ENCODE measurements around the gene KANSL1. TPM values are rescaled to one million over a fixed set of nuclear protein-coding genes. Genes with fewer than 3 reads are reported as not detected.
"Not testable (repeated sequence)": the region's sequence is repeated elsewhere in the genome, so short reads cannot be mapped to it uniquely, and the experiment has no call there.

The KANSL1 gene
- total RNA-seq, 1 experiment from 2014 or later = 55.5 TPM

DNA sequence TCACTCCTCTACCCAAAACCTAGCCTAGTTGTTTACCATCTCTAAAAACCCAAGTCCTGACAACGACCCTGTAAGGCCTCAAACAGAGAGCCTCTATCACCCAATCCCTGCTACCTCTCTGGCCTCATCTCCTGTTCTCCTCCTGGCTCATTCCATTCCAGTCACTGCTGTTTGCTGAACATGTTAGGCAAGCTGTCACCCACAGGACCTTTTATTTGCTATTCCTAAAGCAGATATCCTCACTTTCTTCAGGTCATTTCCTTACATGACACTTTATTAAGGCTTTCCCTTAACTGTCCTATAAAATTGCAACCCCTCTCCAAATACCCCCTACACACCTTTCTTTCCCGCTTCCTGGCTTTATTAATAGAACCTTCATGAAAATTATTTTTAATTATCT lies 85.1 kb downstream of the KANSL1 start:
- TF ChIP-seq, protein P1, sequence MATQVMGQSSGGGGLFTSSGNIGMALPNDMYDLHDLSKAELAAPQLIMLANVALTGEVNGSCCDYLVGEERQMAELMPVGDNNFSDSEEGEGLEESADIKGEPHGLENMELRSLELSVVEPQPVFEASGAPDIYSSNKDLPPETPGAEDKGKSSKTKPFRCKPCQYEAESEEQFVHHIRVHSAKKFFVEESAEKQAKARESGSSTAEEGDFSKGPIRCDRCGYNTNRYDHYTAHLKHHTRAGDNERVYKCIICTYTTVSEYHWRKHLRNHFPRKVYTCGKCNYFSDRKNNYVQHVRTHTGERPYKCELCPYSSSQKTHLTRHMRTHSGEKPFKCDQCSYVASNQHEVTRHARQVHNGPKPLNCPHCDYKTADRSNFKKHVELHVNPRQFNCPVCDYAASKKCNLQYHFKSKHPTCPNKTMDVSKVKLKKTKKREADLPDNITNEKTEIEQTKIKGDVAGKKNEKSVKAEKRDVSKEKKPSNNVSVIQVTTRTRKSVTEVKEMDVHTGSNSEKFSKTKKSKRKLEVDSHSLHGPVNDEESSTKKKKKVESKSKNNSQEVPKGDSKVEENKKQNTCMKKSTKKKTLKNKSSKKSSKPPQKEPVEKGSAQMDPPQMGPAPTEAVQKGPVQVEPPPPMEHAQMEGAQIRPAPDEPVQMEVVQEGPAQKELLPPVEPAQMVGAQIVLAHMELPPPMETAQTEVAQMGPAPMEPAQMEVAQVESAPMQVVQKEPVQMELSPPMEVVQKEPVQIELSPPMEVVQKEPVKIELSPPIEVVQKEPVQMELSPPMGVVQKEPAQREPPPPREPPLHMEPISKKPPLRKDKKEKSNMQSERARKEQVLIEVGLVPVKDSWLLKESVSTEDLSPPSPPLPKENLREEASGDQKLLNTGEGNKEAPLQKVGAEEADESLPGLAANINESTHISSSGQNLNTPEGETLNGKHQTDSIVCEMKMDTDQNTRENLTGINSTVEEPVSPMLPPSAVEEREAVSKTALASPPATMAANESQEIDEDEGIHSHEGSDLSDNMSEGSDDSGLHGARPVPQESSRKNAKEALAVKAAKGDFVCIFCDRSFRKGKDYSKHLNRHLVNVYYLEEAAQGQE (IDR thresholded peaks at IDR 0.05; ENCODE audit: insufficient read depth in 1 of 2, low read depth in 2 of 2, low read length in 1 of 2) = no peak
- no peak for TF ChIP-seq TCF7L2 (IDR thresholded peaks at IDR 0.05; ENCODE audit: low read depth, low read length)
- no peak for TF ChIP-seq POLR2AphosphoS5 (IDR thresholded peaks at IDR 0.05; ENCODE audit: low read depth, low read length)
- no peak for TF ChIP-seq SIN3A (IDR thresholded peaks at IDR 0.05; ENCODE audit: borderline replicate concordance, insufficient read depth, low read depth, low read length)
- TF ChIP-seq, protein P2, sequence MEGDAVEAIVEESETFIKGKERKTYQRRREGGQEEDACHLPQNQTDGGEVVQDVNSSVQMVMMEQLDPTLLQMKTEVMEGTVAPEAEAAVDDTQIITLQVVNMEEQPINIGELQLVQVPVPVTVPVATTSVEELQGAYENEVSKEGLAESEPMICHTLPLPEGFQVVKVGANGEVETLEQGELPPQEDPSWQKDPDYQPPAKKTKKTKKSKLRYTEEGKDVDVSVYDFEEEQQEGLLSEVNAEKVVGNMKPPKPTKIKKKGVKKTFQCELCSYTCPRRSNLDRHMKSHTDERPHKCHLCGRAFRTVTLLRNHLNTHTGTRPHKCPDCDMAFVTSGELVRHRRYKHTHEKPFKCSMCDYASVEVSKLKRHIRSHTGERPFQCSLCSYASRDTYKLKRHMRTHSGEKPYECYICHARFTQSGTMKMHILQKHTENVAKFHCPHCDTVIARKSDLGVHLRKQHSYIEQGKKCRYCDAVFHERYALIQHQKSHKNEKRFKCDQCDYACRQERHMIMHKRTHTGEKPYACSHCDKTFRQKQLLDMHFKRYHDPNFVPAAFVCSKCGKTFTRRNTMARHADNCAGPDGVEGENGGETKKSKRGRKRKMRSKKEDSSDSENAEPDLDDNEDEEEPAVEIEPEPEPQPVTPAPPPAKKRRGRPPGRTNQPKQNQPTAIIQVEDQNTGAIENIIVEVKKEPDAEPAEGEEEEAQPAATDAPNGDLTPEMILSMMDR (IDR thresholded peaks at IDR 0.05) = no peak
- POLR2A ChIA-PET = no interaction called here
- no TSS peak for BruUV-seq (replicated peaks)
- in situ Hi-C loops (cut with HindIII; ENCODE audit: low pct_unique_long_range_greater_than_20kb, low sequenced_read_pairs) = no loop called here
- Histone ChIP-seq H3K9me3 (ENCODE audit: control insufficient read depth, insufficient read depth, low read depth, low read length) (no peaks in the 10 kb centered on the region), H3K4me3 (ENCODE audit: low read depth in 2 of 2, low read length in 2 of 2) (no peak overlapping the region), H3K27ac (ENCODE audit: low read length) (no peak overlapping the region), H3K27me3 (ENCODE audit: control insufficient read depth, insufficient read depth, low read length) (no peaks in the 10 kb centered on the region), H3K4me1 (ENCODE audit: control insufficient read depth, insufficient read depth, low read length) (no peaks in the 10 kb centered on the region; the same call in 1 of the 2 replicates), H3K36me3 (ENCODE audit: control insufficient read depth, insufficient read depth, low read length) (no peaks in the 10 kb centered on the region; the same call in 1 of the 2 replicates)
- no peak for DNase-seq (ENCODE audit: low read depth, low spot score)
- intact Hi-C loops (cut with micrococcal nuclease; ENCODE audit: unreplicated experiment) = no loop called here
- CTCF ChIA-PET = no interaction called here
- no peak for ATAC-seq

DNA sequence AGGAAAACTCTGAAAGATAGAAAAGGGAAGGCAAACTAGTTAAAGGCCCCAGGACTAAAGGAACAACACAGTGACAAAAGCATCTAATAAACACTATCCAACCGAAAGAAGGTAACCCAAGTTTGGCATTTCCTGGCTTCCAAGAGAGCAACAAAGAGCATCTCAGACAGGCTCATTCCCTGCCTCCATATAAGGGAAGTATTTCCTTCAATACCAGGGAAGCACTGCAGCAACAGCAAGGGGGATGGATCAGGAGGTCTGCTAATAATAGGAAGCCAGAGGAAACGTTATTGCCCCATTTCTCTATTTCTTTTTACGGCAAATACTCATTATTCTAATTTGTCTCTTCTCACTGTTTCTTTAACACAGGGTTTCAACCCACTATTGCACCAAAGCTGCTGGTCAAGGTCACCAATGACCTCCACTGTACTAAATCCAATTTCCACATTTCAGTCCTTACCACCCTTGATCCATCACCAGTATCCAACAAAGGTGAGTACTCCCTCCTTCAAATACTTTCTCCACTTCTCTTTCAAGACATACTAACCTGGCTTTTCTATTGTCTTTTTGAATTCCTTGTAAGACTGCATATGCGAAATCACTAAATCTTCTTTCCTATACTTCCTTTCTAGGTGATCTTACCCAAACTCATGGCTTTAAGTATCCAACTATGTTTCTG lies 86.1 kb downstream of the KANSL1 start:
- H3K4me3 ChIP-seq (ENCODE audit: low read depth in 2 of 2, low read length in 2 of 2) = no peak overlapping the region
- DNase-seq (ENCODE audit: low read depth, low spot score) (no peak), ATAC-seq (no peak)
- no peaks in the 10 kb centered on the region for H3K9me3 ChIP-seq (ENCODE audit: control insufficient read depth, insufficient read depth, low read depth, low read length)
- ChIA-PET POLR2A (no interaction called here), CTCF (no interaction called here)
- H3K27ac ChIP-seq (ENCODE audit: low read length) = no peak overlapping the region
- no peaks in the 10 kb centered on the region; the same call in 1 of the 2 replicates for H3K4me1 ChIP-seq (ENCODE audit: control insufficient read depth, insufficient read depth, low read length)
- TF ChIP-seq SIN3A (IDR thresholded peaks at IDR 0.05; ENCODE audit: borderline replicate concordance, insufficient read depth, low read depth, low read length) (no peak), POLR2AphosphoS5 (IDR thresholded peaks at IDR 0.05; ENCODE audit: low read depth, low read length) (no peak), TCF7L2 (IDR thresholded peaks at IDR 0.05; ENCODE audit: low read depth, low read length) (no peak)
- TF ChIP-seq, protein P2 (IDR thresholded peaks at IDR 0.05) = no peak
- TF ChIP-seq, protein P1 (IDR thresholded peaks at IDR 0.05; ENCODE audit: insufficient read depth in 1 of 2, low read depth in 2 of 2, low read length in 1 of 2) = no peak
- BruUV-seq (replicated peaks) = TSS peak; percentile 33
- in situ Hi-C loops (cut with HindIII; ENCODE audit: low pct_unique_long_range_greater_than_20kb, low sequenced_read_pairs) (no loop called here), intact Hi-C loops (cut with micrococcal nuclease; ENCODE audit: unreplicated experiment) (no loop called here)
- no peaks in the 10 kb centered on the region for H3K27me3 ChIP-seq (ENCODE audit: control insufficient read depth, insufficient read depth, low read length)
- no peaks in the 10 kb centered on the region; the same call in 1 of the 2 replicates for H3K36me3 ChIP-seq (ENCODE audit: control insufficient read depth, insufficient read depth, low read length)

DNA sequence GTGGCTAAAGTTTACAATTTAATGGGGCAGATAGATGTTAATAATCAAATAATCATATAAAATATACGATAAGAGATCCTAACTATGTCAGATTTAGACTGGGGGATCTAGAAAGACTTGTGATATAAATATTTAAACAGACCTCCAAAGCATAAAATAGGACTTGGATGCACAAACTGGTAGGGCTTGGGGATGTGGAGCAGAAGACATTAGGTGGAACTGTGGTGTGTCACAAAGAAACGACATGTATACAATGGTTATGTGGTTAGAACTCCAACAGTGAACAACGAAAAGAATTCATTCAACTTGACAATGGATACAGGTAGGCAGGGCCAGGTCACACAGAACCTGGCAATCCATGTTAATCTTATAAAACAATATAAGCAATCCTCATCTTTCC lies 90.4 kb downstream of the KANSL1 start:
- H3K36me3 ChIP-seq (ENCODE audit: control insufficient read depth, insufficient read depth, low read length); BruUV-seq (replicated peaks); H3K9me3 ChIP-seq (ENCODE audit: control insufficient read depth, insufficient read depth, low read depth, low read length); ATAC-seq; H3K27me3 ChIP-seq (ENCODE audit: control insufficient read depth, insufficient read depth, low read length); H3K4me3 ChIP-seq (ENCODE audit: low read depth in 2 of 2, low read length in 2 of 2); POLR2A ChIA-PET; in situ Hi-C loops (cut with HindIII; ENCODE audit: low pct_unique_long_range_greater_than_20kb, low sequenced_read_pairs); H3K27ac ChIP-seq (ENCODE audit: low read length); DNase-seq (ENCODE audit: low read depth, low spot score); intact Hi-C loops (cut with micrococcal nuclease; ENCODE audit: unreplicated experiment); CTCF ChIA-PET; H3K4me1 ChIP-seq (ENCODE audit: control insufficient read depth, insufficient read depth, low read length): not testable (repeated sequence)
